Uterus (tissue), 2 donors: Measurements from ENCODE around the gene NPR1.

ENCODE experiments used
- POLR2A ChIP-seq, 2 donors: fragments of 450-650 bp; IDR thresholded peaks; one replicate each; pipeline ENCODE4 v1.6.1; 2016; ENCODE audit warnings: antibody characterized with exemption in 2 of 2, mild to moderate bottlenecking in 1 of 2, moderate library complexity in 1 of 2
- TF ChIP-seq, protein P1 (sequence below), 4 experiments: fragments of 200-600 bp in 2 of 4; fragments of 450-650 bp in 2 of 4; sonication (generic) in 2 of 4; IDR thresholded peaks; one replicate each; pipeline ENCODE4 v1.5.1; 2016 to 2019; ENCODE audit warnings: antibody characterized with exemption in 4 of 4, mild to moderate bottlenecking in 2 of 4, moderate library complexity in 1 of 4

DNA sequence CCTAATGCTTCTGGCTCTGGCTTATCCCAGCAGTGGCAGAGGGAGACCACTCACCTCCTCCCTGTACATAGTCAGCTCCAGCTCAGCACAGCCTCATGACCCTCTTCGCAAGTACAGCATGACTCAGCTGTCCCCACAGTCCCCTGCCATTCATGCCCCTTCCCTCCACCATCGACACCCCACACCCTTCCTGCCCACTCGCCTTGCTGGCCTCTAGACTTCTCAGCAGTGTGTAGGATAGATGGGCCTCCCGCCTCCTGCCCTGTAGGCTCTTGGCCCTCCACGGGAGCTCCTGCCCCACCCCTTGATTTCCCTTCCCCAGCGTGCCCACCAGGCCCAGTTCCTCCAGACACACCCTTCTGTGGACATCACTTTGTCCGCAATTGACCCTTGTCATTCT, 9.8 kb downstream of the NPR1 start:
- TF ChIP-seq, protein P1, sequence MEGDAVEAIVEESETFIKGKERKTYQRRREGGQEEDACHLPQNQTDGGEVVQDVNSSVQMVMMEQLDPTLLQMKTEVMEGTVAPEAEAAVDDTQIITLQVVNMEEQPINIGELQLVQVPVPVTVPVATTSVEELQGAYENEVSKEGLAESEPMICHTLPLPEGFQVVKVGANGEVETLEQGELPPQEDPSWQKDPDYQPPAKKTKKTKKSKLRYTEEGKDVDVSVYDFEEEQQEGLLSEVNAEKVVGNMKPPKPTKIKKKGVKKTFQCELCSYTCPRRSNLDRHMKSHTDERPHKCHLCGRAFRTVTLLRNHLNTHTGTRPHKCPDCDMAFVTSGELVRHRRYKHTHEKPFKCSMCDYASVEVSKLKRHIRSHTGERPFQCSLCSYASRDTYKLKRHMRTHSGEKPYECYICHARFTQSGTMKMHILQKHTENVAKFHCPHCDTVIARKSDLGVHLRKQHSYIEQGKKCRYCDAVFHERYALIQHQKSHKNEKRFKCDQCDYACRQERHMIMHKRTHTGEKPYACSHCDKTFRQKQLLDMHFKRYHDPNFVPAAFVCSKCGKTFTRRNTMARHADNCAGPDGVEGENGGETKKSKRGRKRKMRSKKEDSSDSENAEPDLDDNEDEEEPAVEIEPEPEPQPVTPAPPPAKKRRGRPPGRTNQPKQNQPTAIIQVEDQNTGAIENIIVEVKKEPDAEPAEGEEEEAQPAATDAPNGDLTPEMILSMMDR (IDR thresholded peaks at IDR 0.05): no peak
- no peak for TF ChIP-seq POLR2A (IDR thresholded peaks at IDR 0.05)
